Endothelial cell of umbilical vein (primary cell): ENCODE results near the gene NID2. TPM values are rescaled to one million over a fixed set of nuclear protein-coding genes. Genes with fewer than 3 reads are reported as not detected.

Experiments used
- BruUV-seq: library from RNA; stranded (reverse); fragments of 400-500 nt; replicated peaks from 2 replicates; lab custom pipeline; 2021; lab: Mats Ljungman, UMichigan
- CTCF ChIA-PET: fragments of 300-600, 350-600 bp; sonication (Branson Sonifier 250); formaldehyde crosslinking; loops from one replicate; lab custom pipeline; 2021; ENCODE audit warnings: antibody characterized with exemption, inconsistent platforms; lab: Charles Lee
- POLR2A ChIA-PET: fragments of 300-600, 350-600 bp; sonication (Branson Sonifier 250); formaldehyde crosslinking; loops from one replicate; lab custom pipeline; 2021; ENCODE audit warnings: antibody characterized with exemption, inconsistent platforms; lab: Charles Lee
- DNase-seq: peaks from one replicate; pipeline ENCODE4 v3.0.0-alpha.2; 2011; ENCODE audit warnings: low read depth, low spot score
- FAIRE-seq: peaks from 2 replicates; lab custom pipeline; 2011; peaks lifted over from hg19 to GRCh38; lab: Jason Lieb, UNC
- H2AFZ ChIP-seq: 2 replicates; pipeline ENCODE4 v1.6.0; 2012; ENCODE audit warnings: low read depth, low read length, control low read depth, inconsistent platforms
- H3K27ac ChIP-seq: 2 replicates; pipeline ENCODE4 v1.5.1; 2011; ENCODE audit warnings: low read depth, mild to moderate bottlenecking, control low read depth, low read length, moderate library complexity; ENCODE audit not compliant: insufficient read depth
- H3K27me3 ChIP-seq, 2 experiments: 2 replicates each; pipeline versions ENCODE4 v1.6.0 to v1.6.1; 2011; ENCODE audit warnings: low read length in 2 of 2, mixed read lengths in 1 of 2; ENCODE audit not compliant: control insufficient read depth in 2 of 2, insufficient read depth in 2 of 2
- H3K36me3 ChIP-seq, 2 experiments: 2 replicates in 1 of 2; 3 replicates in 1 of 2; pipeline ENCODE4 v1.5.1; 2011; ENCODE audit warnings: low read length in 2 of 2, mild to moderate bottlenecking in 1 of 2, moderate library complexity in 1 of 2; ENCODE audit not compliant: control insufficient read depth in 2 of 2, insufficient read depth in 2 of 2; ENCODE audit errors: extremely low read depth in 1 of 2
- H3K4me1 ChIP-seq: 3 replicates; pipeline ENCODE4 v1.5.1; 2011; ENCODE audit warnings: mild to moderate bottlenecking, low read length; ENCODE audit not compliant: control insufficient read depth, insufficient read depth; ENCODE audit errors: extremely low read depth
- H3K4me2 ChIP-seq: 2 replicates; pipeline ENCODE4 v1.6.1; 2011; ENCODE audit warnings: low read length, control low read depth, mixed read lengths; ENCODE audit not compliant: insufficient read depth
- H3K4me3 ChIP-seq, 3 experiments: fragments of 200-600 bp in 1 of 3; sonication (generic), shearing (Covaris generic) in 1 of 3; replicated peaks in 1 of 3; 2 replicates each; pipeline ENCODE4 v1.5.1; 2011 to 2016; ENCODE audit warnings: control low read depth in 3 of 3, low read length in 3 of 3, mild to moderate bottlenecking in 2 of 3, inconsistent platforms in 1 of 3, low read depth in 1 of 3, moderate library complexity in 1 of 3; ENCODE audit not compliant: insufficient read depth in 1 of 3
- H3K79me2 ChIP-seq: 2 replicates; pipeline ENCODE4 v1.6.0; 2012; ENCODE audit warnings: low read length, inconsistent platforms; ENCODE audit not compliant: control insufficient read depth, insufficient read depth
- H3K9ac ChIP-seq: replicated peaks from 2 replicates; pipeline ENCODE3; 2011; ENCODE audit warnings: low read length, control low read depth; ENCODE audit not compliant: insufficient read depth; ENCODE audit errors: extremely low read depth
- H3K9me1 ChIP-seq: replicated peaks from 3 replicates; pipeline ENCODE4 v1.6.0; 2011; ENCODE audit warnings: mild to moderate bottlenecking, low read length; ENCODE audit not compliant: control insufficient read depth, insufficient read depth; ENCODE audit errors: extremely low read depth
- H3K9me3 ChIP-seq: replicated peaks from 2 replicates; pipeline ENCODE4 v1.5.1; 2012; ENCODE audit warnings: low read length, inconsistent platforms; ENCODE audit not compliant: control insufficient read depth, insufficient read depth
- H4K20me1 ChIP-seq: replicated peaks from 2 replicates; pipeline ENCODE3; 2011; ENCODE audit warnings: mild to moderate bottlenecking, low read length; ENCODE audit not compliant: control insufficient read depth, insufficient read depth; ENCODE audit errors: extremely low read depth
- FOS ChIP-seq: IDR thresholded peaks from 2 replicates; pipeline ENCODE4 v1.6.1; 2011; ENCODE audit warnings: mild to moderate bottlenecking, low read length, moderate library complexity, borderline replicate concordance; ENCODE audit not compliant: insufficient read depth
- JUN ChIP-seq: IDR thresholded peaks from 2 replicates; pipeline ENCODE4 v1.6.1; 2011; ENCODE audit warnings: borderline replicate concordance, low read depth; ENCODE audit not compliant: insufficient read length, insufficient read depth
- MYC ChIP-seq: IDR thresholded peaks from one replicate; pipeline ENCODE4 v1.6.1; 2011; ENCODE audit warnings: mild to moderate bottlenecking, low read depth, low read length
- POLR2A ChIP-seq: IDR thresholded peaks from 2 replicates; pipeline ENCODE4 v1.6.1; 2012; ENCODE audit warnings: low read depth, mild to moderate bottlenecking, control low read depth, low read length
- POLR2AphosphoS5 ChIP-seq: IDR thresholded peaks from 2 replicates; pipeline ENCODE4 v1.6.1; 2012; ENCODE audit warnings: low read depth, mild to moderate bottlenecking, control low read depth, low read length, moderate library complexity; ENCODE audit not compliant: insufficient read depth
- dilution Hi-C: fragments of 300-500 bp; cut with MboI; formaldehyde crosslinking; loops from one replicate; pipeline ENCODE4 v1.15.0; 2019; ENCODE audit warnings: low sequenced_read_pairs; ENCODE audit not compliant: extremely low pct_ligation_motif_present
- intact Hi-C: fragments of 100-400 bp; cut with micrococcal nuclease; formaldehyde crosslinking; loops from one replicate; pipeline ENCODE4 v1.10.0; 2022
- polyA plus RNA-seq, 4 experiments: library from polyadenylated mRNA; depleted of rRNA in 3 of 4; stranded (reverse) in 3 of 4; unstranded in 1 of 4; fragments of >200 nt; gene quantifications; 2 replicates each; pipeline versions ENCODE4 v1.2.1 to v1.2.3, GENCODE V29; 2011 to 2012; ENCODE audit warnings: missing spikeins in 1 of 4
- total RNA-seq: library from RNA; stranded (reverse); gene quantifications from 2 replicates; pipeline ENCODE4 v1.2.3, GENCODE V29; 2021
- TF ChIP-seq, protein P1 (sequence below): IDR thresholded peaks from 2 replicates; pipeline ENCODE4 v1.6.1; 2011; ENCODE audit not compliant: insufficient read depth, insufficient read length
- TF ChIP-seq, protein P2 (sequence below), 2 donors: IDR thresholded peaks; 1 replicate in 1 of 2; 2 replicates in 1 of 2; pipeline ENCODE4 v1.5.1; 2011; ENCODE audit warnings: low read length in 2 of 2, mild to moderate bottlenecking in 2 of 2, moderate library complexity in 2 of 2, control low read depth in 1 of 2, inconsistent platforms in 1 of 2, low read depth in 1 of 2; ENCODE audit not compliant: insufficient read depth in 1 of 2; ENCODE audit errors: extremely low read depth in 1 of 2

Gene NID2
- total and polyA plus RNA-seq, 2 donors (not counting 3 experiments of a cell fraction or from before 2014, with no cell fraction given) = 22.5 to 56.7 TPM

DNA sequence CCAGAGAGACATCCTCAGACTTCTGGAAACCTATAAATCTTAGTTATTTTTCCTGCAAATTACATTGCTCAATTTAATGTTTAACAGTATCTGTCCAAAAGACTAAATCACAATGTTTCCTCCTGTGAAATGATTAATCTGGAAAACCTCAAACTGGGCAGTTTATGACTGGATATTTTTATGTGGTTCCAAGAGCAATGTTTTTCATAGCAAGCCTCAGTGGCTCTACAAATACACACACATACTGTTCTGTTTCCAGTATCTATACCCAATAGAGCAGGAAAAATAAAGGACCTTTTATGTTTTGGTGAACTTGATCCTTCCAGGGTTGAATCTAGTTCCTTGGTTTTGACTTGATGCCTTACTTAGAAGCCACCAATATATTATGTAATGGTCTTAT is 9.2 kb downstream of the NID2 start:
- Histone ChIP-seq H3K9me3 (no peaks in the 10 kb centered on the region), H3K27ac (no peak overlapping the region), H3K79me2 (no peaks in the 10 kb centered on the region), H3K4me2 (no peak overlapping the region), H3K4me3 (no peak overlapping the region), H3K4me1 (no peaks in the 10 kb centered on the region), H4K20me1 (no peaks in the 10 kb centered on the region), H2AFZ (no peak overlapping the region), H3K27me3 (peaks cover 2 to 4% of the 10 kb centered on the region in 2 experiments), H3K9ac (no peak overlapping the region), H3K36me3 (no peaks in the 10 kb centered on the region), H3K9me1 (no peaks in the 10 kb centered on the region)
- intact Hi-C loops (no loop called here), dilution Hi-C loops (no loop called here)
- FAIRE-seq (no peak), DNase-seq (no peak)
- BruUV-seq = no TSS peak
- ChIA-PET POLR2A (no interaction called here), CTCF (interaction anchor here (0.9 to 2.8 kb wide), 3 partner anchors 9 to 57 kb away, joined by 3 to 10 read pairs (median 4); partner anchors contain the start of gene NID2)
- TF ChIP-seq POLR2AphosphoS5 (no peak), FOS (no peak), MYC (no peak), JUN (no peak), POLR2A (no peak)
- TF ChIP-seq, protein P1, sequence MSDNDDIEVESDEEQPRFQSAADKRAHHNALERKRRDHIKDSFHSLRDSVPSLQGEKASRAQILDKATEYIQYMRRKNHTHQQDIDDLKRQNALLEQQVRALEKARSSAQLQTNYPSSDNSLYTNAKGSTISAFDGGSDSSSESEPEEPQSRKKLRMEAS = no peak
- TF ChIP-seq, protein P2, sequence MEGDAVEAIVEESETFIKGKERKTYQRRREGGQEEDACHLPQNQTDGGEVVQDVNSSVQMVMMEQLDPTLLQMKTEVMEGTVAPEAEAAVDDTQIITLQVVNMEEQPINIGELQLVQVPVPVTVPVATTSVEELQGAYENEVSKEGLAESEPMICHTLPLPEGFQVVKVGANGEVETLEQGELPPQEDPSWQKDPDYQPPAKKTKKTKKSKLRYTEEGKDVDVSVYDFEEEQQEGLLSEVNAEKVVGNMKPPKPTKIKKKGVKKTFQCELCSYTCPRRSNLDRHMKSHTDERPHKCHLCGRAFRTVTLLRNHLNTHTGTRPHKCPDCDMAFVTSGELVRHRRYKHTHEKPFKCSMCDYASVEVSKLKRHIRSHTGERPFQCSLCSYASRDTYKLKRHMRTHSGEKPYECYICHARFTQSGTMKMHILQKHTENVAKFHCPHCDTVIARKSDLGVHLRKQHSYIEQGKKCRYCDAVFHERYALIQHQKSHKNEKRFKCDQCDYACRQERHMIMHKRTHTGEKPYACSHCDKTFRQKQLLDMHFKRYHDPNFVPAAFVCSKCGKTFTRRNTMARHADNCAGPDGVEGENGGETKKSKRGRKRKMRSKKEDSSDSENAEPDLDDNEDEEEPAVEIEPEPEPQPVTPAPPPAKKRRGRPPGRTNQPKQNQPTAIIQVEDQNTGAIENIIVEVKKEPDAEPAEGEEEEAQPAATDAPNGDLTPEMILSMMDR (IDR thresholded peaks at IDR 0.05; ENCODE audit: extremely low read depth in 1 of 2, insufficient read depth in 1 of 2, low read depth in 1 of 2, low read length in 2 of 2) = no peak
